Measurements from ENCODE around the gene DUSP15. TPM values are rescaled to one million over a fixed set of nuclear protein-coding genes. Genes with fewer than 3 reads are reported as not detected.
"Not testable (repeated sequence)": the region's sequence is repeated elsewhere in the genome, so short reads cannot be mapped to it uniquely, and the experiment has no call there.

DUSP15 gene
- total RNA-seq, result 10 to 100 TPM in 2 of 9 donors, 1 to 10 TPM in 7; 2.6 to 16.1 (median 5.7) TPM
- polyA plus RNA-seq, result 10 to 100 TPM in 2 of 3 donors, 1 to 10 TPM in 1; 2.4 to 17.6 (median 16.2) TPM
- long read RNA-seq, donor 1, partial matches to known transcripts, result 0 of 3 reads
- long read RNA-seq, donor 1, other reads (novel, unspliced or antisense), result 0 of 3 reads
- long read RNA-seq, donor 2, partial matches to known transcripts, result 0 of 4 reads
- long read RNA-seq, donor 2, other reads (novel, unspliced or antisense), result 0 of 4 reads
- long read RNA-seq, donor 3, result 0 reads
- long read RNA-seq, donor 4, result 0 reads
- long read RNA-seq, donor 5, partial matches to known transcripts, result 0 of 3 reads
- long read RNA-seq, donor 5, other reads (novel, unspliced or antisense), result 1 of 3 reads
- long read RNA-seq, donor 6, result 0 reads
- long read RNA-seq, donor 7, partial matches to known transcripts, result 0 of 2 reads
- long read RNA-seq, donor 7, other reads (novel, unspliced or antisense), result 0 of 2 reads
- long read RNA-seq, donor 8, partial matches to known transcripts, result 0 of 4 reads
- long read RNA-seq, donor 8, other reads (novel, unspliced or antisense), result 0 of 4 reads
- long read RNA-seq, donor 9, partial matches to known transcripts, result 0 of 4 reads
- long read RNA-seq, donor 9, other reads (novel, unspliced or antisense), result 0 of 4 reads
- long read RNA-seq, donor 10, partial matches to known transcripts, result 0 of 2 reads
- long read RNA-seq, donor 10, other reads (novel, unspliced or antisense), result 0 of 2 reads

- Histone ChIP-seq H3K27me3 (no peaks in the 10 kb centered on the region), H3K27ac (peak within 1 kb of the TSS in 3 of 5 donors; percentile 64 to 82 (median 72)), H3K36me3 (replicated peaks in 1 of 2) (no peaks in the 10 kb centered on the region), H3K4me3 (peak within 1 kb of the TSS; percentile 28 to 97 (median 68)), H3K4me1 (replicated peaks in 1 of 2) (peaks cover 8 to 14% of the 10 kb centered on the region in 2 donors), H3K9me3 (replicated peaks in 1 of 3) (no peaks in the 10 kb centered on the region)
- TF ChIP-seq CTCF (IDR thresholded peaks at IDR 0.05) (no peak), POLR2A (IDR thresholded peaks at IDR 0.05) (peak in 1 of 2 donors; percentile 10)
- DNase-seq, result peak; percentile 40 to 70 (median 62)
- 1 to 2% (median 1%) methylated on average over 27 to 80 of the region's 80 CpGs for WGBS, 4 donors
- intact Hi-C loops (cut with DNase I), result no loop called here
Measured at GRCh38 chr20:31869942-31870725, at the start of gene DUSP15, which contains the start of gene TTLL9. Gene DUSP15 (minus strand): TSS chr20:31870527. CDS start chr20:31870337, 190 bp downstream. Gene TTLL9 (plus strand): TSS chr20:31870634. CDS start chr20:31871127, 493 bp downstream.

- no peaks in the 10 kb centered on the region for H3K4me1 ChIP-seq (replicated peaks in 1 of 2)
- no peak overlapping the region for H3K4me3 ChIP-seq
- no peaks in the 10 kb centered on the region for H3K36me3 ChIP-seq (replicated peaks in 1 of 2)
- WGBS, 4 donors, result 32 to 46% (median 43%) methylated on average over 4 to 6 of the region's 6 CpGs
- no peak overlapping the region for H3K27ac ChIP-seq
- TF ChIP-seq CTCF (IDR thresholded peaks at IDR 0.05) (no peak), POLR2A (IDR thresholded peaks at IDR 0.05) (no peak)
- H3K9me3 ChIP-seq (replicated peaks in 1 of 3), result no peaks in the 10 kb centered on the region
- DNase-seq, result no peak
- intact Hi-C loops (cut with DNase I), result no loop called here
- no peaks in the 10 kb centered on the region for H3K27me3 ChIP-seq
Measured at GRCh38 chr20:31919410-31920155, 49.3 kb upstream of the DUSP15 start.

GRCh38 chr20:31918466-31919105 is 48.3 kb upstream of the DUSP15 start:
- H3K27ac ChIP-seq, result no peak overlapping the region
- TF ChIP-seq CTCF (IDR thresholded peaks at IDR 0.05), result no peak
- no peak for TF ChIP-seq POLR2A (IDR thresholded peaks at IDR 0.05)
- H3K4me1 ChIP-seq (replicated peaks in 1 of 2), result no peaks in the 10 kb centered on the region
- H3K4me3 ChIP-seq, result no peak overlapping the region
- DNase-seq, result no peak
- H3K36me3 ChIP-seq (replicated peaks in 1 of 2), result no peaks in the 10 kb centered on the region
- no peaks in the 10 kb centered on the region for H3K9me3 ChIP-seq (replicated peaks in 1 of 3)
- intact Hi-C loops (cut with DNase I), result no loop called here
- 48 to 67% (median 54%) methylated on average over 7 of the region's 7 CpGs for WGBS, 4 donors
- no peaks in the 10 kb centered on the region for H3K27me3 ChIP-seq

GRCh38 chr20:31917962-31918412 is 47.7 kb upstream of the DUSP15 start:
- H3K4me3 ChIP-seq; DNase-seq; H3K27me3 ChIP-seq; H3K9me3 ChIP-seq (replicated peaks in 1 of 3); H3K36me3 ChIP-seq (replicated peaks in 1 of 2); intact Hi-C loops (cut with DNase I); H3K4me1 ChIP-seq (replicated peaks in 1 of 2); H3K27ac ChIP-seq: not testable (repeated sequence)
- 15 to 18% (median 16%) methylated on average over 7 of the region's 7 CpGs for WGBS, 4 donors

Measured in adrenal gland (tissue), 19 donors.